DMS53 treated with DMSO at 0.1 percent for 48 hours (cell line): Measurements from ENCODE around the gene TMEM271.
"Not testable (repeated sequence)": the region's sequence is repeated elsewhere in the genome, so short reads cannot be mapped to it uniquely, and the experiment has no call there.

ENCODE experiments used
- DNase-seq: peaks from one replicate; lab custom pipeline; 2025; ENCODE audit not compliant: unreplicated experiment; lab: John Stamatoyannopoulos, UW

The TMEM271 gene

GRCh38 chr4:566508-567295 is 9.4 kb downstream of the TMEM271 start:
- DNase-seq = no peak

- no peak for DNase-seq
Observed at GRCh38 chr4:566035-566434, 10.1 kb downstream of the TMEM271 start.

- not testable (repeated sequence) for DNase-seq
Observed at GRCh38 chr4:565614-566013, 10.5 kb downstream of the TMEM271 start.

GRCh38 chr4:562458-562857 is 13.6 kb downstream of the TMEM271 start:
- not testable (repeated sequence) for DNase-seq

GRCh38 chr4:561426-561825 is 14.7 kb downstream of the TMEM271 start:
- no peak for DNase-seq

- DNase-seq = no peak
Observed at GRCh38 chr4:560731-561291, 15.3 kb downstream of the TMEM271 start.

- DNase-seq = no peak
Observed at GRCh38 chr4:560061-560460, 16.0 kb downstream of the TMEM271 start.

- DNase-seq = no peak
Observed at GRCh38 chr4:555566-556275, 20.4 kb downstream of the TMEM271 start.

GRCh38 chr4:554793-555320 is 21.2 kb downstream of the TMEM271 start:
- DNase-seq = not testable (repeated sequence)

- DNase-seq = no peak
Observed at GRCh38 chr4:552019-552418, 24.1 kb downstream of the TMEM271 start.

GRCh38 chr4:550268-550667 is 25.8 kb downstream of the TMEM271 start:
- DNase-seq = not testable (repeated sequence)

GRCh38 chr4:548976-549375 is 27.1 kb downstream of the TMEM271 start:
- no peak for DNase-seq

GRCh38 chr4:545612-546011 is 30.5 kb downstream of the TMEM271 start:
- no peak for DNase-seq

- DNase-seq = no peak
Observed at GRCh38 chr4:544386-545105, 31.5 kb downstream of the TMEM271 start.

GRCh38 chr4:541271-541670 is 34.8 kb downstream of the TMEM271 start:
- no peak for DNase-seq

GRCh38 chr4:538542-539142 is 37.5 kb downstream of the TMEM271 start:
- no peak for DNase-seq

GRCh38 chr4:537436-538264 is 38.4 kb downstream of the TMEM271 start:
- no peak for DNase-seq

- DNase-seq = no peak
Observed at GRCh38 chr4:536351-536972, 39.6 kb downstream of the TMEM271 start.

- DNase-seq = no peak
Observed at GRCh38 chr4:535924-536281, 40.2 kb downstream of the TMEM271 start.
